Dendritic cell treated with granulocyte-macrophage colony-stimulating factor and Interleukin-4, amounts not matched to agents 40 ng/mL and 50 ng/mL, for 4 days (primary cell): ENCODE measurements around the gene CEP112.
"Not testable (repeated sequence)": the region's sequence is repeated elsewhere in the genome, so short reads cannot be mapped to it uniquely, and the experiment has no call there.

Experiments used
- H3K27ac Mint-ChIP-seq: one replicate; pipeline ENCODE4 v1.8.0; 2022; ENCODE audit warnings: mild to moderate bottlenecking, mixed read lengths
- H3K27me3 Mint-ChIP-seq: one replicate; pipeline ENCODE4 v1.8.0; 2022; ENCODE audit warnings: mild to moderate bottlenecking, mixed read lengths
- H3K36me3 Mint-ChIP-seq: one replicate; pipeline ENCODE4 v1.8.0; 2022; ENCODE audit warnings: low read depth, mixed read lengths
- H3K4me1 Mint-ChIP-seq: one replicate; pipeline ENCODE4 v1.8.0; 2022; ENCODE audit warnings: low read depth, mixed read lengths
- H3K4me3 Mint-ChIP-seq: one replicate; pipeline ENCODE4 v1.8.0; 2022; ENCODE audit warnings: mild to moderate bottlenecking, moderate library complexity, mixed read lengths
- H3K9me3 Mint-ChIP-seq: one replicate; pipeline ENCODE4 v1.8.0; 2022; ENCODE audit warnings: mixed read lengths
- intact Hi-C: fragments of 100-400 bp; cut with micrococcal nuclease; formaldehyde crosslinking; loops from one replicate; pipeline ENCODE4 v1.15.0; 2022

Gene CEP112

GRCh38 chr17:65857718-65858117 lies 334.2 kb downstream of the CEP112 start:
- H3K36me3 Mint-ChIP-seq: no peaks in the 10 kb centered on the region
- no peaks in the 10 kb centered on the region for H3K9me3 Mint-ChIP-seq
- intact Hi-C loops: no loop called here
- H3K27ac Mint-ChIP-seq: no peak overlapping the region
- no peaks in the 10 kb centered on the region for H3K4me1 Mint-ChIP-seq
- H3K27me3 Mint-ChIP-seq: no peaks in the 10 kb centered on the region
- no peak overlapping the region for H3K4me3 Mint-ChIP-seq

DNA sequence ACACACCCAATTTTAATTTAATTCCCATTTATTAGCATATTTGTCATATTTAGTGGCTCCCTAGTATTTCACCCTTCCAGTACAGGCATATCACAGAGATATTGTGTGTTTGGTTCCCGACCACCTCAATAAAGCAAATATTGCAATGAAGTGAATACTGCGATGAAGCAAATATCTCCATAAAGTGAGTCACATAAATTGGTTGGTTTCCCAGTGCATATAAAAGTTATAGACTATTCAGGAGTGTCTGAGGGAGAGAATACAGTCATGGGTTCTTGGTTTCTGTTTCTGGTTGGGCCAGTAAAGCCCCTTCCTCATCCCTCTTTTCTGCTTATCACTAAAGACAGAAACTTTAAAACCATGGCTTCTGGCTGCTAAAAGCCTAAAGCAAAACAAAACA lies 335.1 kb downstream of the CEP112 start:
- Mint-ChIP-seq H3K36me3 (no peaks in the 10 kb centered on the region), H3K4me3 (no peak overlapping the region), H3K27ac (no peak overlapping the region), H3K4me1 (no peaks in the 10 kb centered on the region), H3K27me3 (no peaks in the 10 kb centered on the region), H3K9me3 (no peaks in the 10 kb centered on the region)
- intact Hi-C loops: no loop called here

DNA sequence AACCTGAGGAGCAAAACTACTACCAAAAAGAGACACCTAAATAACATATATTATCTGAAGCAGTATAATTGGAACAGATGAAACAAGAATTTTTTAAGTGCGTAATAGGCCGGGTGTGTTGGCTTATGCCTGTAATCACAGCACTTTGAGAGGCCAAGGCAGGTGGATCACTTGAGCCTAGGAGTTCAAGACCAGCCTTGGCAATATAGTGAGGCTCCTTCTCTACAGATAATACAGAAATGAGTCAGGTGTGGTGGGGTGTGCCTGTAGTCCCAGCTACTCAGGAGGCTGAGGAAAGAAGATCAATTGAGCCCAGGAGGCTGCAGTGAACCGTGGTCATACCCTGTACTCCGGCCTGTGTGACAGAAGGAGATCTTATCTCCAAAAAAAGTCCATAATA lies 336.3 kb downstream of the CEP112 start:
- intact Hi-C loops: no loop called here

DNA sequence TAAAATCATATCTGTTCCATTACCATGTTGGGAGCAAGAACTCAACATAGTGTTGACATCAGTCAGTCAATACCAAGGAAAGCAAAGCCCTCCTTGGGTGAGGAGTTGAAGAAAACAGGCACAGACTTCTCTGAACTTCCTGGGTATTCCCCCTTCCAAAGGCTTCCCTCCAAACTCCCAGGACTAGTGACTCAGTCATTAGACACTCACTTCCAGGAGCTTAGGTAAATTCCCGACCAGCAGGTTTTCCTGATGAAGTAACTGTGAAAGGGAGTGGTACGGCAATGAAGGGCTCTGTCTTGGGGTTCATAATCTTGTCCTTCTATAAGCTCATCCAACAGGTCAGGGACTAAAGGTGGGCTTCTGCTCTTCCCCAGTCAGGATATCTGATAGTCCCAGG lies 336.7 kb downstream of the CEP112 start:
- intact Hi-C loops: no loop called here
- Mint-ChIP-seq H3K9me3 (no peaks in the 10 kb centered on the region), H3K4me1 (peaks cover 5% of the 10 kb centered on the region), H3K27me3 (no peaks in the 10 kb centered on the region), H3K36me3 (no peaks in the 10 kb centered on the region), H3K27ac (no peak overlapping the region), H3K4me3 (no peak overlapping the region)

More for the DNA sequence above, 336.3 kb downstream of the CEP112 start:
- Mint-ChIP-seq H3K27ac (no peak overlapping the region), H3K27me3 (no peaks in the 10 kb centered on the region), H3K4me3 (no peak overlapping the region), H3K9me3 (no peaks in the 10 kb centered on the region), H3K4me1 (peaks cover 1% of the 10 kb centered on the region), H3K36me3 (no peaks in the 10 kb centered on the region)

DNA sequence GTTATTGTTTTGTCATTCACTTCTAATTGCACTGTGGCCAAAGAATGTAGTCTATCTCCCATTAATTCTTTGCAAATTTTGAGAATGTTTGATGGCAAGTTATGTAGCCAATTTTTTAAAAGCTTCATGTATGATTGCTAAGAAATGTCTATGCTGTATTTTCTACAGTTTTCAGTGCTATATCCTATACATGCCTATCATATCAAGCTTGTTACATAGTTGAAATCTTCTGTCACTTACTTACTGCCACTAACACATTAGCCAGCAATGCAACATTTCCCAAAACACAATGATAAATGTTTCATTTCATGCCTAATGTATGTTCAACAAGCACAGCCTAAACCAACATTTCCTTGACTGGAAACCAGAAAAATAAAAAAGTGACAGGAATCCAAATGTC lies 338.1 kb downstream of the CEP112 start:
- H3K4me1 Mint-ChIP-seq: peaks cover 6% of the 10 kb centered on the region
- intact Hi-C loops: no loop called here
- H3K27me3 Mint-ChIP-seq: no peaks in the 10 kb centered on the region
- no peak overlapping the region for H3K4me3 Mint-ChIP-seq
- H3K27ac Mint-ChIP-seq: no peak overlapping the region
- H3K36me3 Mint-ChIP-seq: no peaks in the 10 kb centered on the region
- H3K9me3 Mint-ChIP-seq: no peaks in the 10 kb centered on the region

- Mint-ChIP-seq H3K4me3 (no peak overlapping the region), H3K9me3 (peaks cover 2% of the 10 kb centered on the region)
- intact Hi-C loops: no loop called here
Measured at GRCh38 chr17:65852911-65853310, 339.0 kb downstream of the CEP112 start.

GRCh38 chr17:65851965-65852736 lies 339.8 kb downstream of the CEP112 start:
- peaks cover 6% of the 10 kb centered on the region for H3K4me1 Mint-ChIP-seq
- H3K36me3 Mint-ChIP-seq: no peaks in the 10 kb centered on the region
- peaks cover 9% of the 10 kb centered on the region for H3K9me3 Mint-ChIP-seq
- no peak overlapping the region for H3K4me3 Mint-ChIP-seq
- intact Hi-C loops: no loop called here
- no peaks in the 10 kb centered on the region for H3K27me3 Mint-ChIP-seq
- no peak overlapping the region for H3K27ac Mint-ChIP-seq

More at GRCh38 chr17:65852911-65853310, 339.0 kb downstream of the CEP112 start:
- H3K36me3 Mint-ChIP-seq: no peaks in the 10 kb centered on the region
- peaks cover 6% of the 10 kb centered on the region for H3K4me1 Mint-ChIP-seq
- no peaks in the 10 kb centered on the region for H3K27me3 Mint-ChIP-seq
- no peak overlapping the region for H3K27ac Mint-ChIP-seq

GRCh38 chr17:65850486-65850885 lies 341.4 kb downstream of the CEP112 start:
- H3K4me3 Mint-ChIP-seq: no peak overlapping the region
- no peaks in the 10 kb centered on the region for H3K27me3 Mint-ChIP-seq
- no peak overlapping the region for H3K27ac Mint-ChIP-seq
- no peaks in the 10 kb centered on the region for H3K36me3 Mint-ChIP-seq
- intact Hi-C loops: no loop called here
- H3K9me3 Mint-ChIP-seq: peaks cover 13% of the 10 kb centered on the region
- peaks cover 6% of the 10 kb centered on the region for H3K4me1 Mint-ChIP-seq

- peaks cover 13% of the 10 kb centered on the region for H3K9me3 Mint-ChIP-seq
- intact Hi-C loops: no loop called here
- H3K4me3 Mint-ChIP-seq: no peak overlapping the region
- H3K4me1 Mint-ChIP-seq: peaks cover 6% of the 10 kb centered on the region
- no peaks in the 10 kb centered on the region for H3K27me3 Mint-ChIP-seq
- H3K36me3 Mint-ChIP-seq: no peaks in the 10 kb centered on the region
- H3K27ac Mint-ChIP-seq: no peak overlapping the region
Measured at GRCh38 chr17:65848751-65849150, 343.2 kb downstream of the CEP112 start.

- Mint-ChIP-seq H3K27ac (no peak overlapping the region), H3K27me3 (no peaks in the 10 kb centered on the region), H3K4me1 (no peaks in the 10 kb centered on the region), H3K36me3 (no peaks in the 10 kb centered on the region), H3K4me3 (no peak overlapping the region), H3K9me3 (peaks cover 27% of the 10 kb centered on the region)
- intact Hi-C loops: no loop called here
Measured at GRCh38 chr17:65841089-65841488, 350.8 kb downstream of the CEP112 start.

GRCh38 chr17:65837232-65837631 lies 354.7 kb downstream of the CEP112 start:
- peaks cover 65% of the 10 kb centered on the region for H3K9me3 Mint-ChIP-seq
- H3K4me1 Mint-ChIP-seq, H3K36me3 Mint-ChIP-seq, H3K27ac Mint-ChIP-seq, intact Hi-C loops, H3K27me3 Mint-ChIP-seq, H3K4me3 Mint-ChIP-seq: not testable (repeated sequence)

- H3K4me3 Mint-ChIP-seq: no peak overlapping the region
- H3K9me3 Mint-ChIP-seq: peaks cover 78% of the 10 kb centered on the region
- no peaks in the 10 kb centered on the region for H3K27me3 Mint-ChIP-seq
- no peaks in the 10 kb centered on the region for H3K4me1 Mint-ChIP-seq
- intact Hi-C loops: no loop called here
- no peaks in the 10 kb centered on the region for H3K36me3 Mint-ChIP-seq
- H3K27ac Mint-ChIP-seq: no peak overlapping the region
Measured at GRCh38 chr17:65833214-65833613, 358.7 kb downstream of the CEP112 start.

DNA sequence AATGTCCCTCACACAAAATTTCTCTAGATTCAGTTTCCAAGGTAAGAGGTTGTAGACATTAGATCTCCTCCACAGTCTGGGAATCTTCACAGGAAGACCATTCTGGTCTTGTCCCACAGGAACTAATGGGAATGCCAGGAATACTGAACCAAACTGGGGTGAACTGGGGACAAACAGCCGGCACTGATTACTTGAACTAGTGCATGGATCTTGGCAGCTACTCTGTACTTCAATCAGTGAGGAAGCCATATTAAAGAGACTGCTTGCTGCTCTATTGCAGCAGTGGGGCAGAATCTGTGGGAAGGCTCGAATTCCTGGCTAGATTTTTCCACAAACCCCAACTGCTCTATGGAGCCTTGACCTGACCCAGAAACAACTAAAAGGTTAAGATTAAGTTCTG lies 361.6 kb downstream of the CEP112 start:
- Mint-ChIP-seq H3K36me3 (no peaks in the 10 kb centered on the region), H3K4me1 (no peaks in the 10 kb centered on the region)
- intact Hi-C loops: no loop called here

GRCh38 chr17:65826577-65826976 lies 365.4 kb downstream of the CEP112 start:
- H3K4me3 Mint-ChIP-seq, H3K36me3 Mint-ChIP-seq, intact Hi-C loops, H3K27ac Mint-ChIP-seq, H3K4me1 Mint-ChIP-seq, H3K27me3 Mint-ChIP-seq: not testable (repeated sequence)
- H3K9me3 Mint-ChIP-seq: peaks cover 29% of the 10 kb centered on the region

More for the DNA sequence above, 361.6 kb downstream of the CEP112 start:
- H3K27me3 Mint-ChIP-seq: no peaks in the 10 kb centered on the region
- H3K4me3 Mint-ChIP-seq: no peak overlapping the region
- H3K9me3 Mint-ChIP-seq: peaks cover 67% of the 10 kb centered on the region
- H3K27ac Mint-ChIP-seq: no peak overlapping the region

DNA sequence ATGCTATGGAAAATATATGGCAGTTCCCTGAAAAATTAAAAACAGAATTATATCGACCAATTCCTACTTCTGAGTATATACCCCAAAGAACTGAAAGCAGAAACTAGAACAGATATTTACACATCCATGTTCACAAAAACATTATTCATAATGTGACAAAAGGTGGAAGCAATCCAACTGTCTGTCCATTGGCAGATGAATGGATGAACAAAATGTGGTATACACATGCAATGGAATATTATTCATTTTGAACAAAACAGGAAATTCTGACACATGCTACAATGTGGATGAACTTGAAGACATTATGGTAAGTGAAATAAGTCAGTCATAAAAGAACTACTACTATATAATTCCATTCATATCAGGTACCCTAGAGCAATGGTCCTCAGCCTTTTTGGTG lies 367.0 kb downstream of the CEP112 start:
- H3K9me3 Mint-ChIP-seq: peaks cover 12% of the 10 kb centered on the region
- intact Hi-C loops: no loop called here
- no peaks in the 10 kb centered on the region for H3K27me3 Mint-ChIP-seq
- no peak overlapping the region for H3K4me3 Mint-ChIP-seq
- H3K36me3 Mint-ChIP-seq: no peaks in the 10 kb centered on the region
- H3K27ac Mint-ChIP-seq: no peak overlapping the region
- H3K4me1 Mint-ChIP-seq: no peaks in the 10 kb centered on the region
